ENCODE data around the gene CADM3. TPM values are rescaled to one million over a fixed set of nuclear protein-coding genes. Genes with fewer than 3 reads are reported as not detected.
A peak's percentile ranks its signal among the peaks of the same experiment; 100 is the strongest.

CADM3 gene
- total RNA-seq, 6 experiments from 2014 or later, result 0.06 to 0.24 (median 0.17) TPM; not detected in 2

- no peak for TF ChIP-seq CTCF (IDR thresholded peaks at IDR 0.05)
- no peaks in the 10 kb centered on the region for H3K36me3 Mint-ChIP-seq (ENCODE audit: low read depth)
- H3K9me3 Mint-ChIP-seq, result no peaks in the 10 kb centered on the region
- H3K4me1 Mint-ChIP-seq (ENCODE audit: low read depth), result peaks cover 12% of the 10 kb centered on the region; the same call in 1 of the 2 replicates
- DNase-seq, result no peak
- H3K27me3 Mint-ChIP-seq (ENCODE audit: insufficient read depth), result peaks cover 45% of the 10 kb centered on the region
- no peak overlapping the region for H3K27ac Mint-ChIP-seq
- no peak overlapping the region for H3K4me3 Mint-ChIP-seq
Observed at GRCh38 chr1:159184201-159184600, 12.8 kb downstream of the CADM3 start.

GRCh38 chr1:159185121-159185520 lies 13.7 kb downstream of the CADM3 start:
- Mint-ChIP-seq H3K9me3 (no peaks in the 10 kb centered on the region), H3K4me1 (ENCODE audit: low read depth) (peaks cover 12% of the 10 kb centered on the region; the same call in 1 of the 2 replicates), H3K27me3 (ENCODE audit: insufficient read depth) (peaks cover 50% of the 10 kb centered on the region), H3K4me3 (no peak overlapping the region), H3K36me3 (ENCODE audit: low read depth) (no peaks in the 10 kb centered on the region), H3K27ac (no peak overlapping the region)
- no peak for TF ChIP-seq CTCF (IDR thresholded peaks at IDR 0.05)
- DNase-seq, result no peak

- no peak overlapping the region for H3K4me3 Mint-ChIP-seq
- no peaks in the 10 kb centered on the region for H3K9me3 Mint-ChIP-seq
- peaks cover 52% of the 10 kb centered on the region for H3K27me3 Mint-ChIP-seq (ENCODE audit: insufficient read depth)
- no peak for DNase-seq
- TF ChIP-seq CTCF (IDR thresholded peaks at IDR 0.05), result no peak
- no peak overlapping the region for H3K27ac Mint-ChIP-seq
- peaks cover 12% of the 10 kb centered on the region; the same call in 1 of the 2 replicates for H3K4me1 Mint-ChIP-seq (ENCODE audit: low read depth)
- H3K36me3 Mint-ChIP-seq (ENCODE audit: low read depth), result no peaks in the 10 kb centered on the region
Observed at GRCh38 chr1:159187033-159187432, 15.6 kb downstream of the CADM3 start.

- Mint-ChIP-seq H3K36me3 (ENCODE audit: low read depth) (no peaks in the 10 kb centered on the region), H3K4me1 (ENCODE audit: low read depth) (peaks cover 12% of the 10 kb centered on the region; the same call in 1 of the 2 replicates), H3K4me3 (peak overlapping the region; percentile 73; the same call in 1 of the 2 replicates), H3K9me3 (no peaks in the 10 kb centered on the region), H3K27me3 (ENCODE audit: insufficient read depth) (peaks cover 54% of the 10 kb centered on the region), H3K27ac (no peak overlapping the region)
- DNase-seq, result no peak
- no peak for TF ChIP-seq CTCF (IDR thresholded peaks at IDR 0.05)
Observed at GRCh38 chr1:159187647-159188374, 16.4 kb downstream of the CADM3 start.

GRCh38 chr1:159188375-159188788 lies 17.0 kb downstream of the CADM3 start:
- Mint-ChIP-seq H3K4me1 (ENCODE audit: low read depth) (peaks cover 12% of the 10 kb centered on the region; the same call in 1 of the 2 replicates), H3K27ac (no peak overlapping the region), H3K9me3 (no peaks in the 10 kb centered on the region), H3K27me3 (ENCODE audit: insufficient read depth) (peaks cover 52% of the 10 kb centered on the region), H3K4me3 (peak overlapping the region; percentile 73; the same call in 1 of the 2 replicates), H3K36me3 (ENCODE audit: low read depth) (no peaks in the 10 kb centered on the region)
- DNase-seq, result no peak
- TF ChIP-seq CTCF (IDR thresholded peaks at IDR 0.05), result no peak
